ENCODE measurements around the gene TAF8. TPM values are rescaled to one million over a fixed set of nuclear protein-coding genes. Genes with fewer than 3 reads are reported as not detected.

TAF8 gene
- total RNA-seq, 2 experiments from 2014 or later, result 30.1 to 34.7 TPM

- Mint-ChIP-seq H3K27me3 (no peaks in the 10 kb centered on the region), H3K9me3 (no peaks in the 10 kb centered on the region), H3K4me3 (no peak overlapping the region), H3K36me3 (ENCODE audit: low read depth) (peaks cover 91% of the 10 kb centered on the region), H3K4me1 (ENCODE audit: low read depth) (peaks cover 21% of the 10 kb centered on the region), H3K27ac (no peak overlapping the region)
- ChIA-PET POLR2A (interaction anchor here (1.8 kb wide), 1 partner anchor 9 kb away, joined by 6 read pairs; the partner anchor contains the start of gene TAF8), CTCF (no interaction called here)
- no peak for DNase-seq
- no peak overlapping the region for H3K27ac ChIP-seq (ENCODE audit: low read depth in 1 of 2, low read length in 2 of 2)
- no peak for ATAC-seq (ENCODE audit: poor library complexity)
- H3K4me3 ChIP-seq (ENCODE audit: low read length), result no peak overlapping the region
- TF ChIP-seq CTCF (IDR thresholded peaks at IDR 0.05), result no peak
- no peaks in the 10 kb centered on the region for H3K9me3 ChIP-seq (ENCODE audit: control insufficient read depth in 1 of 2, insufficient read depth in 1 of 2, low read length in 2 of 2)
- intact Hi-C loops (cut with DNase I, micrococcal nuclease), result no loop called here
- peaks cover 3% of the 10 kb centered on the region for H3K4me1 ChIP-seq (ENCODE audit: insufficient read depth, low read length)
- H3K27me3 ChIP-seq (ENCODE audit: control insufficient read depth in 1 of 2, insufficient read depth in 2 of 2, low read length in 2 of 2), result no peaks in the 10 kb centered on the region
- H3K36me3 ChIP-seq (ENCODE audit: insufficient read depth, low read length), result peaks cover 89% of the 10 kb centered on the region
These were observed 9.4 kb downstream of the TAF8 start for GRCh38 chr6:42059743-42060142.

GRCh38 chr6:42066156-42066675 is 15.9 kb downstream of the TAF8 start:
- ATAC-seq (ENCODE audit: poor library complexity), result no peak
- H3K9me3 Mint-ChIP-seq, result no peaks in the 10 kb centered on the region
- peaks cover 36% of the 10 kb centered on the region for H3K36me3 Mint-ChIP-seq (ENCODE audit: low read depth)
- ChIA-PET CTCF (interaction anchor here (1.0 to 1.6 kb wide), 2 partner anchors 38 to 278 kb away, joined by 3 read pairs; partner anchors contain the start of gene TOMM6), POLR2A (no interaction called here)
- Histone ChIP-seq H3K36me3 (ENCODE audit: insufficient read depth, low read length) (peaks cover 86% of the 10 kb centered on the region), H3K4me1 (ENCODE audit: insufficient read depth, low read length) (no peaks in the 10 kb centered on the region), H3K27me3 (ENCODE audit: control insufficient read depth in 1 of 2, insufficient read depth in 2 of 2, low read length in 2 of 2) (no peaks in the 10 kb centered on the region), H3K27ac (ENCODE audit: low read depth in 1 of 2, low read length in 2 of 2) (no peak overlapping the region), H3K9me3 (ENCODE audit: control insufficient read depth in 1 of 2, insufficient read depth in 1 of 2, low read length in 2 of 2) (no peaks in the 10 kb centered on the region), H3K4me3 (ENCODE audit: low read length) (no peak overlapping the region)
- intact Hi-C loops (cut with DNase I, micrococcal nuclease), result no loop called here
- H3K4me3 Mint-ChIP-seq, result no peak overlapping the region
- H3K27ac Mint-ChIP-seq, result no peak overlapping the region
- no peak for DNase-seq
- no peak for TF ChIP-seq CTCF (IDR thresholded peaks at IDR 0.05)
- no peaks in the 10 kb centered on the region for H3K4me1 Mint-ChIP-seq (ENCODE audit: low read depth)
- no peaks in the 10 kb centered on the region for H3K27me3 Mint-ChIP-seq

GRCh38 chr6:42068173-42068572 is 17.8 kb downstream of the TAF8 start:
- Mint-ChIP-seq H3K36me3 (ENCODE audit: low read depth) (peaks cover 21% of the 10 kb centered on the region), H3K9me3 (no peaks in the 10 kb centered on the region), H3K27ac (no peak overlapping the region), H3K4me3 (no peak overlapping the region), H3K4me1 (ENCODE audit: low read depth) (no peaks in the 10 kb centered on the region), H3K27me3 (no peaks in the 10 kb centered on the region)
- intact Hi-C loops (cut with DNase I, micrococcal nuclease), result no loop called here
- Histone ChIP-seq H3K27me3 (ENCODE audit: control insufficient read depth in 1 of 2, insufficient read depth in 2 of 2, low read length in 2 of 2) (no peaks in the 10 kb centered on the region), H3K27ac (ENCODE audit: low read depth in 1 of 2, low read length in 2 of 2) (no peak overlapping the region), H3K4me1 (ENCODE audit: insufficient read depth, low read length) (no peaks in the 10 kb centered on the region), H3K9me3 (ENCODE audit: control insufficient read depth in 1 of 2, insufficient read depth in 1 of 2, low read length in 2 of 2) (no peaks in the 10 kb centered on the region), H3K36me3 (ENCODE audit: insufficient read depth, low read length) (peaks cover 86% of the 10 kb centered on the region), H3K4me3 (ENCODE audit: low read length) (no peak overlapping the region)
- CTCF ChIA-PET, result interaction anchor here (1.6 kb wide), 1 partner anchor 280 kb away, joined by 3 read pairs; the partner anchor contains the start of gene TOMM6
- POLR2A ChIA-PET, result no interaction called here
- ATAC-seq (ENCODE audit: poor library complexity), result no peak
- TF ChIP-seq CTCF (IDR thresholded peaks at IDR 0.05), result no peak
- DNase-seq, result no peak
